CD4-positive, alpha-beta memory T cell (primary cell): ENCODE results near the gene TSHZ2. TPM values are rescaled to one million over a fixed set of nuclear protein-coding genes. Genes with fewer than 3 reads are reported as not detected.

Experiments
- CTCF ChIA-PET: fragments of 350-600 bp; sonication (Branson Sonifier 250); formaldehyde crosslinking; loops from one replicate; lab custom pipeline; 2021; ENCODE audit warnings: inconsistent platforms; ENCODE audit not compliant: partially characterized antibody; lab: Charles Lee
- POLR2A ChIA-PET: fragments of 350-600 bp; sonication (Branson Sonifier 250); formaldehyde crosslinking; loops from one replicate; lab custom pipeline; 2021; ENCODE audit not compliant: partially characterized antibody; lab: Charles Lee
- DNase-seq, 5 donors: peaks; one replicate each; pipeline versions ENCODE4 v3.0.0 to v3.0.0-alpha.2; 2020 to 2022; ENCODE audit warnings: mixed read lengths in 1 of 5
- H3K27ac ChIP-seq: one replicate; pipeline ENCODE4 v1.7.0; 2013; ENCODE audit warnings: low read depth, low read length
- H3K27me3 ChIP-seq: 2 replicates; pipeline ENCODE4 v1.7.0; 2013; ENCODE audit warnings: mild to moderate bottlenecking, low read length, moderate library complexity; ENCODE audit not compliant: insufficient read depth
- H3K36me3 ChIP-seq: 2 replicates; pipeline ENCODE4 v1.7.0; 2013; ENCODE audit warnings: mild to moderate bottlenecking, low read length, moderate library complexity; ENCODE audit not compliant: insufficient read depth
- H3K4me1 ChIP-seq: 2 replicates; pipeline ENCODE4 v1.7.0; 2013; ENCODE audit warnings: mild to moderate bottlenecking, low read length, moderate library complexity; ENCODE audit not compliant: insufficient read depth
- H3K4me3 ChIP-seq, 2 donors: one replicate each; pipeline ENCODE4 v1.7.0; 2013; ENCODE audit warnings: low read length in 2 of 2, mild to moderate bottlenecking in 1 of 2
- H3K9me3 ChIP-seq, 2 donors: one replicate each; pipeline ENCODE4 v1.7.0; 2013; ENCODE audit warnings: low read length in 2 of 2, control low read depth in 1 of 2; ENCODE audit not compliant: control insufficient read depth in 1 of 2
- H3K27ac Mint-ChIP-seq, 7 donors: one replicate each; pipeline ENCODE4 v1.8.0; 2020 to 2021; ENCODE audit warnings: mixed read lengths in 7 of 7, mild to moderate bottlenecking in 6 of 7, inconsistent platforms in 3 of 7, moderate library complexity in 3 of 7
- H3K27me3 Mint-ChIP-seq, 2 donors: one replicate each; pipeline ENCODE4 v1.8.0; 2020 to 2021; ENCODE audit warnings: mixed read lengths in 2 of 2
- H3K36me3 Mint-ChIP-seq, 2 donors: one replicate each; pipeline ENCODE4 v1.8.0; 2020 to 2021; ENCODE audit warnings: mixed read lengths in 2 of 2, inconsistent platforms in 1 of 2, mild to moderate bottlenecking in 1 of 2
- H3K4me1 Mint-ChIP-seq, 4 donors: one replicate each; pipeline ENCODE4 v1.8.0; 2020 to 2021; ENCODE audit warnings: mixed read lengths in 4 of 4, mild to moderate bottlenecking in 1 of 4
- H3K4me3 Mint-ChIP-seq, 8 donors: one replicate each; pipeline ENCODE4 v1.8.0; 2020 to 2021; ENCODE audit warnings: mixed read lengths in 8 of 8, mild to moderate bottlenecking in 7 of 8, moderate library complexity in 6 of 8, inconsistent platforms in 3 of 8
- H3K9me3 Mint-ChIP-seq, 8 donors: one replicate each; pipeline ENCODE4 v1.8.0; 2020 to 2021; ENCODE audit warnings: mixed read lengths in 8 of 8, mild to moderate bottlenecking in 5 of 8, inconsistent platforms in 3 of 8, moderate library complexity in 1 of 8
- intact Hi-C: fragments of 100-400 bp; cut with micrococcal nuclease; formaldehyde crosslinking; loops from one replicate; pipeline ENCODE4 v1.15.1; 2023
- polyA plus RNA-seq, 2 donors: library from polyadenylated mRNA; unstranded; fragments of 300-500 nt; fragmentation: Illumina TruSeq; gene quantifications; one replicate each; pipeline ENCODE4 v1.2.3, GENCODE V29; 2021
- total RNA-seq, 2 experiments: library from RNA; stranded (reverse); gene quantifications; one replicate each; pipeline ENCODE4 v1.2.3, GENCODE V29; 2021

TSHZ2 gene
- total and polyA plus RNA-seq, 4 experiments from 2014 or later, result 2.3 to 31.8 (median 17.1) TPM

DNA sequence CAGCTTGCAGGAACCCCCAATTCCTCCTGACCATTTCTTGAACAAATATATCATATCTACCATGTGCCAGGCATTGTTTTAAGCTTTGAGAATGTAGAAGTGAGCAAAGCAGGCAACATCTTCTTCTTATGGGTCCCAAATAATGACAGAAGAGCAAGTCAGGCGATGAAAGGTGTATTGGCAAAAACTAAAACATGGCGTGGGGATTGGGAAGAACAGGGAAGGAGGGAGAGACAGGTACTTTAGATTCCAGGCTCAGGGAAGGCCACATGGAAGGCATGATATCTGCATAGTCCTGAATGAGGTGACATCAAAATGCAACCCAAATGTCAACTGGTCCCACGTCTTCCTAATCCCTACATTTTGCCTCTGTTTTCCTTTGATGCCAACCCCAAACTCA lies 434.4 kb downstream of the TSHZ2 start:
- DNase-seq, result no peak
- H3K4me3 Mint-ChIP-seq, result no peak overlapping the region
- Histone ChIP-seq H3K27ac (no peak overlapping the region), H3K4me3 (no peak overlapping the region), H3K36me3 (no peaks in the 10 kb centered on the region), H3K4me1 (peaks cover 8% of the 10 kb centered on the region), H3K9me3 (no peaks in the 10 kb centered on the region), H3K27me3 (no peaks in the 10 kb centered on the region)
- peaks cover 0 to 1% of the 10 kb centered on the region in 2 donors for H3K27me3 Mint-ChIP-seq
- no peak overlapping the region for H3K27ac Mint-ChIP-seq
- ChIA-PET POLR2A (no interaction called here), CTCF (no interaction called here)
- H3K4me1 Mint-ChIP-seq, result peaks cover 7 to 13% (median 12%) of the 10 kb centered on the region in 4 donors
- peaks cover 0 to 2% of the 10 kb centered on the region in 2 donors for H3K36me3 Mint-ChIP-seq
- peaks cover 0 to 6% (median 3%) of the 10 kb centered on the region in 8 donors for H3K9me3 Mint-ChIP-seq
- intact Hi-C loops, result no loop called here

- Histone ChIP-seq H3K4me3 (no peak overlapping the region), H3K27ac (no peak overlapping the region), H3K9me3 (no peaks in the 10 kb centered on the region), H3K27me3 (no peaks in the 10 kb centered on the region), H3K36me3 (no peaks in the 10 kb centered on the region), H3K4me1 (peaks cover 3% of the 10 kb centered on the region)
- POLR2A ChIA-PET, result no interaction called here
- H3K4me3 Mint-ChIP-seq, result no peak overlapping the region
- H3K9me3 Mint-ChIP-seq, result no peaks in the 10 kb centered on the region
- no peaks in the 10 kb centered on the region for H3K36me3 Mint-ChIP-seq
- H3K4me1 Mint-ChIP-seq, result peaks cover 0 to 6% (median 3%) of the 10 kb centered on the region in 4 donors
- CTCF ChIA-PET, result no interaction called here
- H3K27ac Mint-ChIP-seq, result no peak overlapping the region
- DNase-seq, result no peak
- intact Hi-C loops, result no loop called here
- peaks cover 0 to 1% of the 10 kb centered on the region in 2 donors for H3K27me3 Mint-ChIP-seq
Observed at GRCh38 chr20:53408691-53409446, 436.7 kb downstream of the TSHZ2 start.

DNA sequence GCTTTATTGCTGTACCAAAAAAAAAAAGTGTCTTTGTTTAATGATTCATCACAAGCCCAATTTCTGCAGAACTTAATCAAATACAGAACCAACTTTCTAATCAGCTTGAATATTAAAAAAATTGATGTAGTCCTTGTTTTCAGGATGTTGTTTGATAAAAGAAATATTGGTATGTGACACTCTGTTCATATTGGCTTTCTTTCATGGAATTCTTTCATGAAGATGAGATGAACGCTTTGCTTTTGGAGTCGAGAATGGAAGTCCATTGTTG lies 437.2 kb downstream of the TSHZ2 start:
- H3K27me3 ChIP-seq, result no peaks in the 10 kb centered on the region
- peaks cover 0 to 6% (median 3%) of the 10 kb centered on the region in 4 donors for H3K4me1 Mint-ChIP-seq
- peaks cover 0 to 1% of the 10 kb centered on the region in 2 donors for H3K27me3 Mint-ChIP-seq
- intact Hi-C loops, result no loop called here
- DNase-seq, result no peak
- POLR2A ChIA-PET, result no interaction called here
- no peaks in the 10 kb centered on the region for H3K36me3 Mint-ChIP-seq
- no peak overlapping the region for H3K4me3 Mint-ChIP-seq
- CTCF ChIA-PET, result no interaction called here
- H3K36me3 ChIP-seq, result no peaks in the 10 kb centered on the region
- H3K4me1 ChIP-seq, result peaks cover 3% of the 10 kb centered on the region
- H3K4me3 ChIP-seq, result no peak overlapping the region
- no peak overlapping the region for H3K27ac ChIP-seq
- H3K9me3 Mint-ChIP-seq, result no peaks in the 10 kb centered on the region
- no peaks in the 10 kb centered on the region for H3K9me3 ChIP-seq
- H3K27ac Mint-ChIP-seq, result no peak overlapping the region

DNA sequence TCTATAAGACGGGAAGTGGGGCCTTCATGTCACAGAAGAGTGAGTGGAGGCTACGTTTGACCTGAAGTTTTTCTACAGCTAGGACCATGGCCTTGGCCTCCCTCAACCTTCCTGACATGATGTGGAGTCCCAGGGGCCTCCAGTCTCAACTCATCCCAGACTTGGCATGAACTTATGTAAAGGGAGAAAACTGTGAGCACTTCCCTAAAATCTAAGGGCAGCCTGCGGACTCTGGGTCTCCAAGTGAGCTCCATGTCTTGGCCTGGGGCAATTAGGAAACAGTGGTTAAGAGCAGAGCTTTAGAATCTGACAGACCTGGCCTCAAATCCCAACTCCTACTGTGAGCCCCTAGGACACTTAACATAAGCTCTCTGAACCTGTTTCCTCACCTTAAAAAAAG lies 439.0 kb downstream of the TSHZ2 start:
- Mint-ChIP-seq H3K27me3 (peaks cover 0 to 1% of the 10 kb centered on the region in 2 donors), H3K36me3 (no peaks in the 10 kb centered on the region), H3K9me3 (no peaks in the 10 kb centered on the region), H3K4me1 (peaks cover 0 to 6% (median 3%) of the 10 kb centered on the region in 4 donors), H3K27ac (no peak overlapping the region), H3K4me3 (no peak overlapping the region)
- DNase-seq, result no peak
- Histone ChIP-seq H3K4me3 (no peak overlapping the region), H3K27ac (no peak overlapping the region), H3K4me1 (peaks cover 3% of the 10 kb centered on the region), H3K27me3 (no peaks in the 10 kb centered on the region), H3K36me3 (no peaks in the 10 kb centered on the region), H3K9me3 (no peaks in the 10 kb centered on the region)
- ChIA-PET CTCF (interaction anchor here (0.9 to 1.4 kb wide), 5 partner anchors 492 to 533 kb away, joined by 3 to 4 read pairs (median 3); no protein-coding TSS in a partner anchor), POLR2A (no interaction called here)
- intact Hi-C loops, result loop anchor here (5.0 kb wide), 1 partner anchor 791 kb away; no protein-coding TSS in a partner anchor

DNA sequence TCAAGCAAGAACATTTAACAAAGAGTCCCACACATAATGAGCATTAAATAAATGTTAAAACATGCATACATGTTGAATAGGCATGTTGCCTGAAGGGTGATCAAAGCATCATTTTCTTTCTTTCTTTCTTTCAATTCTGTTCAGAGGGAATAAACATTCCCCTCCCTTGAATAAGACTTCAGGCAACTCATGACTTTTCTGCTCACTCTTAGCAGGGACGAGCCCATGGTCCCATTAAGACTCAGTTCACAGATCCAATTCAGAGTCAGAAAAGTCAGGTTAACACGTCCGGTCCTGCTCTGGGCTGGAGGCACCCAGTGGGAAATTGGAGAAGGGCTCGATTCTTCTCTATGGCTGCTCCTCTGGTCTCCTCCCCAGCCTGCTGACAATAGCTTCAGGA lies 439.7 kb downstream of the TSHZ2 start:
- POLR2A ChIA-PET, result no interaction called here
- Histone ChIP-seq H3K36me3 (no peaks in the 10 kb centered on the region), H3K4me3 (no peak overlapping the region), H3K9me3 (no peaks in the 10 kb centered on the region), H3K27me3 (no peaks in the 10 kb centered on the region), H3K4me1 (peaks cover 3% of the 10 kb centered on the region), H3K27ac (no peak overlapping the region)
- intact Hi-C loops, result loop anchor here (5.0 kb wide), 1 partner anchor 790 kb away; no protein-coding TSS in a partner anchor
- Mint-ChIP-seq H3K36me3 (no peaks in the 10 kb centered on the region), H3K4me1 (peaks cover 0 to 6% (median 3%) of the 10 kb centered on the region in 4 donors), H3K4me3 (no peak overlapping the region), H3K27me3 (peaks cover 0 to 1% of the 10 kb centered on the region in 2 donors), H3K9me3 (no peaks in the 10 kb centered on the region), H3K27ac (peak overlapping the region in 1 of 7 donors; percentile 9)
- DNase-seq, result no peak
- CTCF ChIA-PET, result interaction anchor here (1.0 to 2.5 kb wide), 6 partner anchors 491 to 533 kb away, joined by 3 to 11 read pairs (median 4); no protein-coding TSS in a partner anchor

DNA sequence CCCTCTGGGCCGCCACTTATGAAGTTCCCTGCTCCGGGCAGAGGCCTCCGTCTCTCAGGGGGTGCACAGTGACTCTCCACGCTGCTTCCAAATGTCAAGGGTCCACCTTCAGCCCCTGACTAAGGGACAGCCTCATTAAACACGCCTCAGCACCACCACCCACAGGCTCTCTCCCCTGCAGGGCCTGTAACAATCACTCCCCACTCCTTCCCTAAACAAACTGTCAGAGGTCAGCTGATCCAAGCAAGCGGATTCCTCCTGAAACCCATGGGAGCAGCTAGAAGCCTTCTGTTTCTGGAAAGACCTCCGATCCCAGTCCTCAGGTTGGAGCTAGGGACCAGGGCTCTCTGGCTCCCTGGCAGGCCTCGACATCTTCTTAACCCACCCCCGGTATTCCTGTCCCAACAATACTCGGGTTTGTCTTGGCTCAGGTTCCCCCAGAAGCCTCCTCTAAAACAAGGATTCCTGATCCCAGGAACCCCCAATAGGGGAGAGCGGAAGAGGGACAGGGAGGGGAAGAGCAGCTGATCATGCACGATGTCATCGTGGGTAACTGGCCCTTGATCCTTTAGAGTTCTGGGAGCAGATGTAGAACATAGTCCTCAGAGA lies 440.5 kb downstream of the TSHZ2 start:
- H3K27me3 Mint-ChIP-seq, result peaks cover 0 to 1% of the 10 kb centered on the region in 2 donors
- Histone ChIP-seq H3K4me1 (peaks cover 3% of the 10 kb centered on the region), H3K27ac (no peak overlapping the region), H3K27me3 (no peaks in the 10 kb centered on the region), H3K36me3 (no peaks in the 10 kb centered on the region), H3K9me3 (no peaks in the 10 kb centered on the region), H3K4me3 (no peak overlapping the region)
- peak overlapping the region in 4 of 8 donors; percentile 29 to 73 (median 52) for H3K4me3 Mint-ChIP-seq
- intact Hi-C loops, result loop anchor here (5.0 kb wide), 1 partner anchor 790 kb away; no protein-coding TSS in a partner anchor
- peaks cover 0 to 6% (median 3%) of the 10 kb centered on the region in 4 donors for H3K4me1 Mint-ChIP-seq
- no peaks in the 10 kb centered on the region for H3K36me3 Mint-ChIP-seq
- no peak for DNase-seq
- H3K9me3 Mint-ChIP-seq, result no peaks in the 10 kb centered on the region
- peak overlapping the region in 2 of 7 donors; percentile 31 to 36 for H3K27ac Mint-ChIP-seq
- CTCF ChIA-PET, result interaction anchor here (0.6 to 2.5 kb wide), 9 partner anchors 503 to 787 kb away, joined by 3 to 11 read pairs (median 4); no protein-coding TSS in a partner anchor
- POLR2A ChIA-PET, result interaction anchor here (0.6 kb wide), 1 partner anchor 138 kb away, joined by 3 read pairs; no protein-coding TSS in a partner anchor

- peak overlapping the region in 3 of 7 donors; percentile 31 to 57 (median 36) for H3K27ac Mint-ChIP-seq
Observed at GRCh38 chr20:53413186-53413631, 441.1 kb downstream of the TSHZ2 start.

More at GRCh38 chr20:53413186-53413631, 441.1 kb downstream of the TSHZ2 start:
- Histone ChIP-seq H3K27ac (no peak overlapping the region), H3K36me3 (no peaks in the 10 kb centered on the region), H3K4me3 (no peak overlapping the region), H3K9me3 (no peaks in the 10 kb centered on the region), H3K4me1 (peaks cover 3% of the 10 kb centered on the region), H3K27me3 (no peaks in the 10 kb centered on the region)
- ChIA-PET POLR2A (no interaction called here), CTCF (interaction anchor here (1.1 to 2.5 kb wide), 8 partner anchors 503 to 786 kb away, joined by 3 to 11 read pairs (median 4); no protein-coding TSS in a partner anchor)
- Mint-ChIP-seq H3K36me3 (no peaks in the 10 kb centered on the region), H3K4me1 (peaks cover 0 to 6% (median 3%) of the 10 kb centered on the region in 4 donors), H3K27me3 (peaks cover 0 to 1% of the 10 kb centered on the region in 2 donors), H3K9me3 (no peaks in the 10 kb centered on the region), H3K4me3 (peak overlapping the region in 4 of 8 donors; percentile 29 to 73 (median 52))
- peak in 4 of 5 donors; percentile 30 to 42 (median 37) for DNase-seq
- intact Hi-C loops, result loop anchor here (5.0 kb wide), 1 partner anchor 789 kb away; no protein-coding TSS in a partner anchor
